K562 (cell line): ENCODE data around the gene SGSH. TPM values are rescaled to one million over a fixed set of nuclear protein-coding genes. Genes with fewer than 3 reads are reported as not detected.

ENCODE experiments used
- ATAC-seq: fragments of 200-7000 bp; cut with Tn5 transposase; 3 replicates; pipeline ENCODE4 v1.9.1; 2020; ENCODE audit warnings: moderate library complexity
- BruUV-seq: library from RNA; stranded (reverse); fragments of 400-500 nt; replicated peaks from 2 replicates; lab custom pipeline; 2021; lab: Mats Ljungman, UMichigan
- CTCF ChIA-PET: fragments of 300-600 bp; formaldehyde crosslinking; extraction: SDS; loops from one replicate; lab custom pipeline; 2021; ENCODE audit warnings: low intra/inter-chr PET ratio; lab: Yijun Ruan, JAX
- POLR2A ChIA-PET: fragments of 300-600, 350-650 bp; sonication (Branson Sonifier 250); formaldehyde crosslinking; extraction: SDS; loops from one replicate; lab custom pipeline; 2021; ENCODE audit warnings: antibody characterized with exemption, inconsistent platforms; lab: Yijun Ruan, JAX
- DNase-seq, 4 experiments: peaks; one replicate each; pipeline versions ENCODE4 v3.0.0 to v3.0.0-alpha.2; 2011 to 2018; ENCODE audit warnings: low spot score in 3 of 4, mixed read lengths in 3 of 4; ENCODE audit errors: extremely low read depth in 1 of 4
- FAIRE-seq: peaks from 2 replicates; lab custom pipeline; 2011; peaks lifted over from hg19 to GRCh38; lab: Jason Lieb, UNC
- H2AFZ ChIP-seq: 2 replicates; pipeline ENCODE4 v1.6.0; 2011; ENCODE audit warnings: low read depth, low read length, control low read depth, inconsistent platforms
- H3K27ac ChIP-seq: fragments of 200-600 bp; 3 replicates; pipeline ENCODE4 v1.8.0; 2011; ENCODE audit warnings: low read depth, mild to moderate bottlenecking, control low read depth, inconsistent platforms, low read length, moderate library complexity, mixed read lengths; ENCODE audit errors: extremely low read depth
- H3K27me3 ChIP-seq, 2 experiments: fragments of 300-600 bp in 1 of 2; 2 replicates in 1 of 2; 3 replicates in 1 of 2; pipeline versions ENCODE4 v1.6.0 to v1.8.0; 2011; ENCODE audit warnings: inconsistent platforms in 2 of 2, low read length in 2 of 2, mild to moderate bottlenecking in 1 of 2, mixed read lengths in 1 of 2, moderate library complexity in 1 of 2; ENCODE audit not compliant: control insufficient read depth in 2 of 2, insufficient read depth in 2 of 2
- H3K36me3 ChIP-seq: fragments of 300-600 bp; 3 replicates; pipeline ENCODE4 v1.8.0; 2011; ENCODE audit warnings: mild to moderate bottlenecking, low read length, inconsistent platforms; ENCODE audit not compliant: control insufficient read depth, insufficient read depth
- H3K4me1 ChIP-seq, 2 experiments: fragments of 200-600 bp in 1 of 2; replicated peaks in 1 of 2; 2 replicates in 1 of 2; 3 replicates in 1 of 2; pipeline versions ENCODE4 v1.5.1 to v1.8.0; 2011; ENCODE audit warnings: inconsistent platforms in 2 of 2, low read length in 2 of 2, mild to moderate bottlenecking in 1 of 2, mixed read lengths in 1 of 2, moderate library complexity in 1 of 2; ENCODE audit not compliant: control insufficient read depth in 2 of 2, insufficient read depth in 2 of 2
- H3K4me2 ChIP-seq: 2 replicates; pipeline ENCODE4 v1.6.1; 2011; ENCODE audit warnings: low read length, control low read depth, inconsistent platforms, mixed read lengths; ENCODE audit not compliant: insufficient read depth
- H3K4me3 ChIP-seq: fragments of 200-600 bp; sonication (generic), shearing (Covaris generic); 2 replicates; pipeline ENCODE4 v1.5.1; 2016; ENCODE audit warnings: control low read depth, inconsistent platforms
- H3K79me2 ChIP-seq: fragments of 200-600 bp; 3 replicates; pipeline ENCODE4 v1.8.0; 2011; ENCODE audit warnings: low read length, inconsistent platforms; ENCODE audit not compliant: control insufficient read depth, insufficient read depth
- H3K9ac ChIP-seq, 2 experiments: 2 replicates each; pipeline versions ENCODE4 v1.6.0 to v1.6.1; 2011; ENCODE audit warnings: low read depth in 2 of 2, low read length in 2 of 2, control low read depth in 1 of 2, inconsistent platforms in 1 of 2, mild to moderate bottlenecking in 1 of 2, mixed read lengths in 1 of 2; ENCODE audit not compliant: insufficient read depth in 1 of 2
- H3K9me1 ChIP-seq: one replicate; pipeline ENCODE4 v1.6.0; 2011; ENCODE audit warnings: inconsistent platforms, mild to moderate bottlenecking, low read length, moderate library complexity; ENCODE audit not compliant: control insufficient read depth, insufficient read depth
- H3K9me3 ChIP-seq: replicated peaks from 2 replicates; pipeline ENCODE4 v1.5.1; 2011; ENCODE audit warnings: low read depth, low read length, inconsistent platforms; ENCODE audit not compliant: control insufficient read depth, insufficient read depth
- H4K20me1 ChIP-seq: replicated peaks from 2 replicates; pipeline ENCODE4 v1.6.1; 2011; ENCODE audit warnings: low read length, inconsistent platforms, mixed read lengths; ENCODE audit not compliant: control insufficient read depth, insufficient read depth
- ARHGAP35 ChIP-seq: fragments of 450-650 bp; IDR thresholded peaks from 2 replicates; pipeline ENCODE4 v1.6.1; 2018; ENCODE audit not compliant: partially characterized antibody
- DDX20 ChIP-seq: fragments of 450-650 bp; IDR thresholded peaks from 2 replicates; pipeline ENCODE4 v1.6.1; 2016; ENCODE audit warnings: missing genetic modification characterization, low read depth, mild to moderate bottlenecking, missing compliant biosample characterization, moderate library complexity
- DNMT1 ChIP-seq: fragments of 450-650 bp; IDR thresholded peaks from 2 replicates; pipeline ENCODE4 v1.6.1; 2016; ENCODE audit warnings: antibody characterized with exemption, mild to moderate bottlenecking
- EWSR1 ChIP-seq: fragments of 450-650 bp; IDR thresholded peaks from 2 replicates; pipeline ENCODE4 v1.6.1; 2018; ENCODE audit warnings: borderline replicate concordance, mild to moderate bottlenecking, low read depth, moderate library complexity; ENCODE audit not compliant: partially characterized antibody
- KDM4B ChIP-seq, 2 experiments: fragments of 450-650 bp in 1 of 2; sonication (generic) in 1 of 2; IDR thresholded peaks; 2 replicates each; pipeline ENCODE4 v1.6.1; 2016 to 2017; ENCODE audit warnings: borderline replicate concordance in 2 of 2, antibody characterized with exemption in 1 of 2, low read depth in 1 of 2, mild to moderate bottlenecking in 1 of 2
- MECOM ChIP-seq: fragments of 250-450 bp; sonication (Bioruptor Pico); IDR thresholded peaks from 2 replicates; pipeline ENCODE4 v1.8.0; 2022; ENCODE audit warnings: inconsistent platforms
- MXI1 ChIP-seq: IDR thresholded peaks from 2 replicates; pipeline ENCODE4 v1.6.1; 2011; ENCODE audit warnings: low read depth, mild to moderate bottlenecking, improper control_type of control experiment, low read length
- NBN ChIP-seq: fragments of 450-650 bp; IDR thresholded peaks from 2 replicates; pipeline ENCODE4 v1.6.1; 2016; ENCODE audit warnings: low read depth, mild to moderate bottlenecking
- OTX1 ChIP-seq: fragments of 450-650 bp; formaldehyde crosslinking; IDR thresholded peaks from 2 replicates; pipeline ENCODE4 v1.4.0; 2022; ENCODE audit warnings: mild to moderate bottlenecking
- SAP30 ChIP-seq: fragments of 200-600 bp; sonication (generic); IDR thresholded peaks from 2 replicates; pipeline ENCODE4 v1.6.1; 2012; ENCODE audit warnings: borderline replicate concordance, low read depth, mild to moderate bottlenecking, moderate library complexity, low read length, control low read depth, inconsistent platforms; ENCODE audit not compliant: insufficient read depth, poor library complexity, severe bottlenecking
- STAT5B ChIP-seq: fragments of 250-450 bp; sonication (Bioruptor Pico); IDR thresholded peaks from 2 replicates; pipeline ENCODE4 v1.8.0; 2021; ENCODE audit warnings: mild to moderate bottlenecking, inconsistent platforms
- TGIF2 ChIP-seq: sonication (generic); formaldehyde crosslinking; IDR thresholded peaks from 2 replicates; pipeline ENCODE4 v1.8.1; 2022; ENCODE audit warnings: mild to moderate bottlenecking, missing genetic modification reagents, moderate library complexity
- ZFX ChIP-seq: sonication (generic); formaldehyde crosslinking; IDR thresholded peaks from 2 replicates; pipeline ENCODE4 v1.8.0; 2022; ENCODE audit warnings: mild to moderate bottlenecking, missing genetic modification reagents, moderate library complexity
- WGBS: fragments of 100-300 bp; shearing (Covaris generic); methylation state at CpG from one replicate; pipeline ENCODE4 v1.1.6; 2016; ENCODE audit warnings: low coverage, mixed read lengths; ENCODE audit not compliant: insufficient coverage; ENCODE audit errors: missing lambda C conversion rate; 5-methylcytosine and 5-hydroxymethylcytosine counted together
- in situ Hi-C: fragments of 300-500 bp; cut with MboI; formaldehyde crosslinking; loops from 4 replicates; pipeline ENCODE4 v1.15.0; 2018; ENCODE audit warnings: inconsistent platforms, mixed read lengths
- intact Hi-C: fragments of 100-400 bp; cut with micrococcal nuclease; formaldehyde crosslinking; loops from 2 replicates; pipeline ENCODE4 v1.14.2; 2022
- polyA plus RNA-seq, 8 experiments: library from polyadenylated mRNA; depleted of rRNA in 4 of 8; stranded (reverse) in 5 of 8; unstranded in 3 of 8; fragments of >200 nt; fragmentation: Nextera tagmentation in 2 of 8; fragmentation: Illumina TruSeq in 1 of 8; extraction: Ambion mirVana in 2 of 8; extraction: Trizol in 1 of 8; gene quantifications; 2 replicates each; pipeline versions ENCODE4 v1.2.1 to v1.2.3, GENCODE V29; 2011 to 2014; ENCODE audit warnings: inconsistent platforms in 1 of 8, missing spikeins in 1 of 8
- total RNA-seq, 7 experiments: library from RNA; depleted of rRNA in 6 of 7; stranded (reverse); fragments of >200 nt in 6 of 7; fragmentation: Illumina TruSeq in 2 of 7; extraction: Trizol in 2 of 7; gene quantifications; 2 replicates each; pipeline versions ENCODE4 v1.2.1 to v1.2.3, GENCODE V29; 2011 to 2021; ENCODE audit warnings: low replicate concordance in 1 of 7
- TF ChIP-seq, protein P1 (sequence below): fragments of 450-650 bp; formaldehyde crosslinking; IDR thresholded peaks from 2 replicates; pipeline ENCODE4 v1.4.0; 2022; ENCODE audit warnings: missing genetic modification characterization
- TF ChIP-seq, protein P2 (sequence below): fragments of 450-650 bp; IDR thresholded peaks from 2 replicates; pipeline ENCODE4 v1.6.1; 2016; ENCODE audit warnings: missing biosample characterization, missing genetic modification characterization
- TF ChIP-seq, protein P3 (sequence below): fragments of 450-650 bp; IDR thresholded peaks from 2 replicates; pipeline ENCODE4 v1.6.1; 2018; ENCODE audit warnings: mild to moderate bottlenecking, low read depth; ENCODE audit not compliant: partially characterized antibody
- TF ChIP-seq, protein P4 (sequence below): fragments of 450-650 bp; IDR thresholded peaks from 2 replicates; pipeline ENCODE4 v1.6.1; 2017; ENCODE audit warnings: mild to moderate bottlenecking, moderate library complexity

SGSH gene
- total and polyA plus RNA-seq, 9 of the 15 experiments (the other 6 are each of a cell fraction or from before 2014, with no cell fraction given) = 0.25 to 15.7 (median 4.9) TPM

DNA sequence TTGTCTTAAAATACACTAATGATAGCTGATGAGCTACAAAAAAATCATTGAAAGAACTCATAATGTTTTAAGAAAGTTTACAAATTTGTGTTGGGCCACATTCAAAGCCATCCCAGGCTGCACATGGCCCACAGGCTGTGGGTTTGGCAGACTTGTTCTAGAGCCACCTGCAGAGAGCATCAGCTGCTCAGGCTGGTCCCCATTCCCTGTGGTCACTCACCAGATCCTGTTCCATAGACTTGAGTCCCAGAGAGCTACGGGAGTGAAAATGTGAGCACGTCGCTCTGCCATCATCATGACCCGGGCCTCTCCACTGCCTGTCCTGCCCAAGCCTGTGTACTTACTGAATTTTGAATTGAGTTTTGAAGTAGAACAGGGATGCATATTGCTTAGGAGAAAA, 7.0 kb upstream of the SGSH start (continued):
- TF ChIP-seq, protein P1, sequence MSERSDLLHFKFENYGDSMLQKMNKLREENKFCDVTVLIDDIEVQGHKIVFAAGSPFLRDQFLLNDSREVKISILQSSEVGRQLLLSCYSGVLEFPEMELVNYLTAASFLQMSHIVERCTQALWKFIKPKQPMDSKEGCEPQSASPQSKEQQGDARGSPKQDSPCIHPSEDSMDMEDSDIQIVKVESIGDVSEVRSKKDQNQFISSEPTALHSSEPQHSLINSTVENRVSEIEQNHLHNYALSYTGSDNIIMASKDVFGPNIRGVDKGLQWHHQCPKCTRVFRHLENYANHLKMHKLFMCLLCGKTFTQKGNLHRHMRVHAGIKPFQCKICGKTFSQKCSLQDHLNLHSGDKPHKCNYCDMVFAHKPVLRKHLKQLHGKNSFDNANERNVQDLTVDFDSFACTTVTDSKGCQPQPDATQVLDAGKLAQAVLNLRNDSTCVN (CRISPR knock-in tag) = no peak
- TF ChIP-seq TGIF2 (CRISPR knock-in tag) (no peak), DDX20 (tag) (no peak)
- TF ChIP-seq, protein P2, sequence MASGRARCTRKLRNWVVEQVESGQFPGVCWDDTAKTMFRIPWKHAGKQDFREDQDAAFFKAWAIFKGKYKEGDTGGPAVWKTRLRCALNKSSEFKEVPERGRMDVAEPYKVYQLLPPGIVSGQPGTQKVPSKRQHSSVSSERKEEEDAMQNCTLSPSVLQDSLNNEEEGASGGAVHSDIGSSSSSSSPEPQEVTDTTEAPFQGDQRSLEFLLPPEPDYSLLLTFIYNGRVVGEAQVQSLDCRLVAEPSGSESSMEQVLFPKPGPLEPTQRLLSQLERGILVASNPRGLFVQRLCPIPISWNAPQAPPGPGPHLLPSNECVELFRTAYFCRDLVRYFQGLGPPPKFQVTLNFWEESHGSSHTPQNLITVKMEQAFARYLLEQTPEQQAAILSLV (tag) = no peak

DNA sequence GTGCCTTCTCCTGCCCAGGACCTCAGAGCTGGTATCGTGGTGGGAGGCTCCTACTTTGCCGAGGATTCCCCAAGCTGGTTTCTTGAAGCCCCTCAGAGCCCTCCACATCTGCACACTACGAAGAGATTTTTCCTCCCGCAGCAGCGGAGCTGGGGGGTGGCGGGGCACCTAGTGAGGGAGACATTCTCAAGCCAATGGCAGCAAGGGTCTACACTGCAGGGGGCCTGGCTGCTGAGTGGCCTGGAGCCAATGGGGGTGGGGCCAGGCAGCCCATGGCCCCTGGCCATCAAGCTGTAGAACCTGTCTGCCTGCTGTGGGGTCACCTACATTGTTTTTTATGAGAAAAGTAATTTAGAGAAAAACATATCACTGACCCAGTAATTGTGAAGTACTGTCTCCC, 5.1 kb upstream of the SGSH start:
- no TSS peak for BruUV-seq
- Histone ChIP-seq H3K4me1 (peaks cover 0 to 30% of the 10 kb centered on the region in 2 experiments; a peak in 2 of 5 replicates), H3K36me3 (no peaks in the 10 kb centered on the region), H3K9me3 (no peaks in the 10 kb centered on the region), H3K4me2 (no peak overlapping the region), H3K4me3 (no peak overlapping the region), H3K79me2 (no peaks in the 10 kb centered on the region), H3K9me1 (no peaks in the 10 kb centered on the region), H2AFZ (no peak overlapping the region), H3K9ac (no peak overlapping the region), H4K20me1 (no peaks in the 10 kb centered on the region), H3K27ac (no peak overlapping the region), H3K27me3 (no peaks in the 10 kb centered on the region)
- ATAC-seq (no peak), DNase-seq (no peak), FAIRE-seq (no peak)
- in situ Hi-C loops = no loop called here
- CTCF ChIA-PET = no interaction called here
- intact Hi-C loops = no loop called here
- TF ChIP-seq, protein P3, sequence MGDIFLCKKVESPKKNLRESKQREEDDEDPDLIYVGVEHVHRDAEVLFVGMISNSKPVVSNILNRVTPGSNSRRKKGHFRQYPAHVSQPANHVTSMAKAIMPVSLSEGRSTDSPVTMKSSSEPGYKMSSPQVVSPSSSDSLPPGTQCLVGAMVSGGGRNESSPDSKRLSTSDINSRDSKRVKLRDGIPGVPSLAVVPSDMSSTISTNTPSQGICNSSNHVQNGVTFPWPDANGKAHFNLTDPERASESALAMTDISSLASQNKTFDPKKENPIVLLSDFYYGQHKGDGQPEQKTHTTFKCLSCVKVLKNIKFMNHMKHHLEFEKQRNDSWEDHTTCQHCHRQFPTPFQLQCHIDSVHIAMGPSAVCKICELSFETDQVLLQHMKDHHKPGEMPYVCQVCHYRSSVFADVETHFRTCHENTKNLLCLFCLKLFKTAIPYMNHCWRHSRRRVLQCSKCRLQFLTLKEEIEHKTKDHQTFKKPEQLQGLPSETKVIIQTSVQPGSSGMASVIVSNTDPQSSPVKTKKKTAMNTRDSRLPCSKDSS = no peak
- TF ChIP-seq ARHGAP35 (no peak), NBN (no peak), MECOM (no peak), SAP30 (no peak), STAT5B (no peak), MXI1 (no peak), EWSR1 (no peak), OTX1 (no peak), DNMT1 (no peak), KDM4B (IDR thresholded peaks at IDR 0.05; ENCODE audit: borderline replicate concordance in 2 of 2, low read depth in 1 of 2) (no peak), ZFX (CRISPR knock-in tag) (no peak)
- TF ChIP-seq, protein P4, sequence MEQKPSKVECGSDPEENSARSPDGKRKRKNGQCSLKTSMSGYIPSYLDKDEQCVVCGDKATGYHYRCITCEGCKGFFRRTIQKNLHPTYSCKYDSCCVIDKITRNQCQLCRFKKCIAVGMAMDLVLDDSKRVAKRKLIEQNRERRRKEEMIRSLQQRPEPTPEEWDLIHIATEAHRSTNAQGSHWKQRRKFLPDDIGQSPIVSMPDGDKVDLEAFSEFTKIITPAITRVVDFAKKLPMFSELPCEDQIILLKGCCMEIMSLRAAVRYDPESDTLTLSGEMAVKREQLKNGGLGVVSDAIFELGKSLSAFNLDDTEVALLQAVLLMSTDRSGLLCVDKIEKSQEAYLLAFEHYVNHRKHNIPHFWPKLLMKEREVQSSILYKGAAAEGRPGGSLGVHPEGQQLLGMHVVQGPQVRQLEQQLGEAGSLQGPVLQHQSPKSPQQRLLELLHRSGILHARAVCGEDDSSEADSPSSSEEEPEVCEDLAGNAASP = no peak
- 71% methylated on average over 6 of the region's 6 CpGs for WGBS
- POLR2A ChIA-PET = interaction anchor here (1.1 kb wide), 1 partner anchor 30 kb away, joined by 3 read pairs; no protein-coding TSS in a partner anchor
